Measurements from ENCODE around the gene C16orf74.

DNA sequence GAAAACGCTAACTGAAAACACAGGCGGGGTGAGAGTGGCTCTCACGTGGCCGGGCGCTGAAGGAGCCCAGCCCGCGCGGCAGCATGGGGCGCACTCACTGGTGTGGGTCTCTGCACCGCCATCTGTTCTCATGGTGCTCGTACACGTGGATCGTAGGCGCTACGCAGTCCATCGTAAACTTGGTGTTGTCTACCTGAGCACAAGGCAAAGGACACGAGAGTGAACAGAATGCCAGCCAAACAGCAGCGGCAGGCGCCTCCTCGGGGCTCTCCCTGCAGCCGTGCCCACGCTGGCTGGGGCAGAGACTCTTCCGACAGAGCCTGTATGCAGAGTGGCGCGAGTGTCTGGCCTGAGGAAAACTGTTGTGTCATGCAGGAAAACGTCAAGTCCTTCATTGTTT, 29.4 kb upstream of the C16orf74 start:
- TF ChIP-seq, protein P1, sequence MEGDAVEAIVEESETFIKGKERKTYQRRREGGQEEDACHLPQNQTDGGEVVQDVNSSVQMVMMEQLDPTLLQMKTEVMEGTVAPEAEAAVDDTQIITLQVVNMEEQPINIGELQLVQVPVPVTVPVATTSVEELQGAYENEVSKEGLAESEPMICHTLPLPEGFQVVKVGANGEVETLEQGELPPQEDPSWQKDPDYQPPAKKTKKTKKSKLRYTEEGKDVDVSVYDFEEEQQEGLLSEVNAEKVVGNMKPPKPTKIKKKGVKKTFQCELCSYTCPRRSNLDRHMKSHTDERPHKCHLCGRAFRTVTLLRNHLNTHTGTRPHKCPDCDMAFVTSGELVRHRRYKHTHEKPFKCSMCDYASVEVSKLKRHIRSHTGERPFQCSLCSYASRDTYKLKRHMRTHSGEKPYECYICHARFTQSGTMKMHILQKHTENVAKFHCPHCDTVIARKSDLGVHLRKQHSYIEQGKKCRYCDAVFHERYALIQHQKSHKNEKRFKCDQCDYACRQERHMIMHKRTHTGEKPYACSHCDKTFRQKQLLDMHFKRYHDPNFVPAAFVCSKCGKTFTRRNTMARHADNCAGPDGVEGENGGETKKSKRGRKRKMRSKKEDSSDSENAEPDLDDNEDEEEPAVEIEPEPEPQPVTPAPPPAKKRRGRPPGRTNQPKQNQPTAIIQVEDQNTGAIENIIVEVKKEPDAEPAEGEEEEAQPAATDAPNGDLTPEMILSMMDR (IDR thresholded peaks at IDR 0.05; ENCODE audit: insufficient read depth, low read length, poor library complexity, severe bottlenecking), result no peak
- TF ChIP-seq EZH2phosphoT487 (conservative IDR thresholded peaks at IDR 0.05; ENCODE audit: low read length), result no peak

Data from SU-DHL-6 (cell line).